HepG2 (cell line): ENCODE measurements around the gene CPNE2. TPM values are rescaled to one million over a fixed set of nuclear protein-coding genes. Genes with fewer than 3 reads are reported as not detected.

ENCODE experiments used
- ATAC-seq: fragments of 200-7000 bp; cut with Tn5 transposase; 3 replicates; pipeline ENCODE4 v1.9.1; 2020; ENCODE audit warnings: mild to moderate bottlenecking, moderate library complexity
- BruUV-seq: library from RNA; stranded (reverse); fragments of 400-500 nt; replicated peaks from 2 replicates; lab custom pipeline; 2021; lab: Mats Ljungman, UMichigan
- CTCF ChIA-PET: fragments of 300-600 bp; formaldehyde crosslinking; extraction: SDS; loops from one replicate; lab custom pipeline; 2021; ENCODE audit warnings: low total read pairs, inconsistent platforms, low intra/inter-chr PET ratio; lab: Yijun Ruan, JAX
- POLR2A ChIA-PET: fragments of 350-600 bp; sonication (Branson Sonifier 250); formaldehyde crosslinking; loops from one replicate; lab custom pipeline; 2020; ENCODE audit warnings: antibody characterized with exemption, inconsistent platforms; lab: Yijun Ruan, JAX
- DNase-seq: peaks from one replicate; pipeline ENCODE4 v3.0.0-alpha.2; 2015; ENCODE audit warnings: low spot score
- FAIRE-seq: peaks from 3 replicates; lab custom pipeline; 2011; peaks lifted over from hg19 to GRCh38; lab: Jason Lieb, UNC
- H2AFZ ChIP-seq: one replicate; pipeline ENCODE4 v1.6.1; 2011; ENCODE audit warnings: low read length, inconsistent platforms
- H3K27ac ChIP-seq: fragments of 300-600 bp; 3 replicates; pipeline ENCODE4 v1.8.0; 2011; ENCODE audit warnings: mixed run types, mild to moderate bottlenecking, mixed read lengths, low read length, inconsistent platforms; ENCODE audit not compliant: insufficient read depth; ENCODE audit errors: extremely low read length
- H3K27me3 ChIP-seq, 2 experiments: fragments of 200-600 bp in 1 of 2; 2 replicates in 1 of 2; 3 replicates in 1 of 2; pipeline versions ENCODE4 v1.6.0 to v1.8.0; 2011; ENCODE audit warnings: low read length in 2 of 2, mild to moderate bottlenecking in 2 of 2, moderate library complexity in 2 of 2, inconsistent platforms in 1 of 2; ENCODE audit not compliant: insufficient read depth in 2 of 2, control insufficient read depth in 1 of 2
- H3K36me3 ChIP-seq, 2 experiments: fragments of 200-600 bp in 1 of 2; replicated peaks in 1 of 2; 2 replicates in 1 of 2; 3 replicates in 1 of 2; pipeline versions ENCODE4 v1.5.1 to v1.8.0; 2011; ENCODE audit warnings: low read length in 2 of 2, inconsistent platforms in 1 of 2; ENCODE audit not compliant: insufficient read depth in 2 of 2, control insufficient read depth in 1 of 2
- H3K4me1 ChIP-seq: 2 replicates; pipeline ENCODE4 v1.5.1; 2012; ENCODE audit warnings: low read length, inconsistent platforms; ENCODE audit not compliant: insufficient read depth
- H3K4me2 ChIP-seq: 2 replicates; pipeline ENCODE4 v1.6.0; 2011; ENCODE audit warnings: low read depth, low read length, inconsistent platforms
- H3K4me3 ChIP-seq, 3 experiments: fragments of 200-600 bp in 1 of 3; sonication (generic), shearing (Covaris generic) in 1 of 3; replicated peaks in 1 of 3; 2 replicates each; pipeline ENCODE4 v1.5.1; 2011 to 2016; ENCODE audit warnings: low read length in 3 of 3, inconsistent platforms in 2 of 3, low read depth in 2 of 3, mild to moderate bottlenecking in 2 of 3, control low read depth in 1 of 3, mixed read lengths in 1 of 3; ENCODE audit not compliant: insufficient read depth in 1 of 3
- H3K79me2 ChIP-seq: one replicate; pipeline ENCODE4 v1.6.1; 2011; ENCODE audit warnings: low read length, inconsistent platforms; ENCODE audit not compliant: insufficient read depth
- H3K9ac ChIP-seq: 2 replicates; pipeline ENCODE4 v1.6.0; 2011; ENCODE audit warnings: mild to moderate bottlenecking, low read depth, low read length, inconsistent platforms; ENCODE audit not compliant: insufficient read depth
- H3K9me3 ChIP-seq: 2 replicates; pipeline ENCODE4 v1.5.1; 2012; ENCODE audit warnings: mild to moderate bottlenecking, low read length
- H4K20me1 ChIP-seq: 2 replicates; pipeline ENCODE4 v1.6.0; 2011; ENCODE audit warnings: inconsistent platforms, mild to moderate bottlenecking, low read length, moderate library complexity; ENCODE audit not compliant: insufficient read depth
- CHCHD3 ChIP-seq: sonication (generic); formaldehyde crosslinking; IDR thresholded peaks from 2 replicates; pipeline ENCODE4 v1.8.0; 2022; ENCODE audit warnings: mild to moderate bottlenecking, missing genetic modification reagents, moderate library complexity
- CREM ChIP-seq, 2 experiments: sonication (generic) in 1 of 2; formaldehyde crosslinking in 1 of 2; IDR thresholded peaks; 2 replicates each; pipeline versions ENCODE4 v1.4.0 to v1.6.1; 2016 to 2020; ENCODE audit warnings: antibody characterized with exemption in 1 of 2, mild to moderate bottlenecking in 1 of 2, missing genetic modification reagents in 1 of 2
- FOXO1 ChIP-seq: sonication (generic); formaldehyde crosslinking; IDR thresholded peaks from 2 replicates; pipeline ENCODE4 v1.4.0; 2020; ENCODE audit warnings: missing genetic modification reagents
- SIX4 ChIP-seq: sonication (generic); formaldehyde crosslinking; IDR thresholded peaks from 2 replicates; pipeline ENCODE4 v1.4.0; 2020; ENCODE audit warnings: missing genetic modification reagents
- TAF1 ChIP-seq: sonication (generic); formaldehyde crosslinking; IDR thresholded peaks from 2 replicates; pipeline ENCODE4 v1.4.0; 2020; ENCODE audit warnings: missing genetic modification reagents
- ZNF350 ChIP-seq: sonication (generic); formaldehyde crosslinking; IDR thresholded peaks from 2 replicates; pipeline ENCODE4 v1.4.0; 2020; ENCODE audit warnings: mild to moderate bottlenecking, low read depth, missing genetic modification reagents, borderline replicate concordance
- WGBS: methylation state at CpG from one replicate; pipeline ENCODE4 v1.1.6; 2017; ENCODE audit warnings: low lambda C conversion rate; 5-methylcytosine and 5-hydroxymethylcytosine counted together
- in situ Hi-C: cut with HindIII; loops from 2 replicates; pipeline ENCODE4 v1.10.0; 2017; ENCODE audit warnings: low pct_unique_long_range_greater_than_20kb; ENCODE audit not compliant: extremely low pct_ligation_motif_present
- intact Hi-C: fragments of 100-400 bp; cut with micrococcal nuclease; formaldehyde crosslinking; loops from one replicate; pipeline ENCODE4 v1.10.0; 2022; ENCODE audit not compliant: unreplicated experiment
- polyA plus RNA-seq, 8 experiments: library from polyadenylated mRNA; depleted of rRNA in 3 of 8; stranded (reverse) in 7 of 8; unstranded in 1 of 8; fragments of >200 nt; fragmentation: Illumina TruSeq in 4 of 8; extraction: Trizol in 4 of 8; gene quantifications; 2 replicates each; pipeline versions ENCODE4 v1.2.1 to v1.2.3, GENCODE V29; 2011 to 2016; ENCODE audit warnings: low read depth in 4 of 8, missing spikeins in 1 of 8, mixed read lengths in 1 of 8; ENCODE audit not compliant: insufficient read depth in 1 of 8
- total RNA-seq, 5 experiments: library from RNA; depleted of rRNA; stranded (reverse); fragments of >200 nt; fragmentation: Illumina TruSeq; extraction: Trizol; gene quantifications; 2 replicates each; pipeline ENCODE4 v1.2.3, GENCODE V29; 2016; ENCODE audit warnings: low read depth in 1 of 5
- TF ChIP-seq, protein P1 (sequence below): sonication (generic); formaldehyde crosslinking; IDR thresholded peaks from 2 replicates; pipeline ENCODE4 v1.8.1; 2023; ENCODE audit warnings: missing genetic modification reagents, inconsistent platforms, borderline replicate concordance

CPNE2 gene
- total and polyA plus RNA-seq, 2 of the 13 experiments (the other 11 are each of a cell fraction or from before 2014, with no cell fraction given) = 10.6 to 23.3 TPM

DNA sequence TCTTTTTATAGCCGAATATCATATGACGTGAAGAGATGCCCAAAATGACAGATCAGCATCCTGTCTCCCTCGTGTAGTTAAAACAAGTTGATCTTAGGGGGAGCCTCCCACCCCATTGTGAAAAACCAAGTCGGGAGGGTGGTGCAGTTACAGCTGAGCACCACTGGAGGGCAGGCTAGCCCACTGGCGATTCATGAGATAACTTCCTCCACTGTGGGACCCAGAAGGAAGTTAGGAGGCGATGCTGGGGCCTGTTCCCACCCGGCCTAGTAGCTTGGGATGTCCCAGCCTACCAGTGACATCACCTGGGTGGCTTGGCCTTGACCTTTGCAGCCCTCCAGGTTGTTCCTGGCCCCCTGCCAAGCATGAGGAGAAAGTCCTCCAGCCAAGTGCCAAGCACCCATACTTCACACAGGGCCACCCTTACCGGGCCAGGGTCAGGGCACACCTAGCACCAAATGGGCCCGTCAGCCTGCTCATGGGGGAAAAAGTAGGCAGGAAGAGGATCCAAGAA lies 8.1 kb upstream of the CPNE2 start (continued):
- no peak for TF ChIP-seq TAF1 (CRISPR knock-in tag)
- no peak for TF ChIP-seq ZNF350

DNA sequence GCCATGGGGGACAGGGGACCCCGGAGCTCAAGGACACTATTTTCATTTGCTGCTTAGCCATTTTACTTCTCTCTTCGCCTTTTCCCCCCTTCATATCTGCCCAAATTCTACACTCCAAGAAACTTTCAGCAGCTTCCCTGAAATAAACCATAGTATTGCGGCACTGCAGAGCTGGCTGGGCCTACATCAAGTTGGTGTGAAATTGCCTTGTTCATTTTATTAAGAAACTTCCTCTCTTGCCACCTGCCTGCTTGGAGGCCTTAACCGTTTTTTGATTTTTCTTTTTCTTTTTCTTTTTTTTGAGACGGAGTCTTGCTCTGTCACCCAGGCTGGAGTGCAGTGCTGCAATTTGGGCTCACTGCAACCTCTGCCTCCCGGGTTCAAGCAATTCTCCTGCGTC lies 7.4 kb upstream of the CPNE2 start:
- Histone ChIP-seq H3K4me3 (no peak overlapping the region), H3K27ac (no peak overlapping the region), H3K4me1 (peaks cover 15% of the 10 kb centered on the region), H4K20me1 (no peaks in the 10 kb centered on the region), H2AFZ (no peak overlapping the region), H3K27me3 (peaks cover 2 to 16% of the 10 kb centered on the region in 2 experiments; a peak in 3 of 5 replicates), H3K79me2 (no peaks in the 10 kb centered on the region), H3K4me2 (no peak overlapping the region), H3K9me3 (no peaks in the 10 kb centered on the region), H3K36me3 (no peaks in the 10 kb centered on the region), H3K9ac (no peak overlapping the region)
- in situ Hi-C loops = loop anchor here (5.0 to 10.0 kb wide), 2 partner anchors 210 to 332 kb away; no protein-coding TSS in a partner anchor
- POLR2A ChIA-PET = interaction anchor here (1.2 kb wide), 1 partner anchor 161 kb away, joined by 3 read pairs; the partner anchor contains the start of gene ARL2BP
- no TSS peak for BruUV-seq
- intact Hi-C loops = loop anchor here (2.0 to 10.0 kb wide), 4 partner anchors 84 to 330 kb away; partner anchors contain the start of gene PLLP
- TF ChIP-seq CHCHD3 (CRISPR knock-in tag) = no peak
- no peak for TF ChIP-seq SIX4 (CRISPR knock-in tag)
- no peak for TF ChIP-seq FOXO1 (CRISPR knock-in tag)
- TF ChIP-seq CREM (IDR thresholded peaks at IDR 0.05) = no peak
- no peak for TF ChIP-seq CREM (CRISPR knock-in tag; IDR thresholded peaks at IDR 0.05)
- TF ChIP-seq, protein P1, sequence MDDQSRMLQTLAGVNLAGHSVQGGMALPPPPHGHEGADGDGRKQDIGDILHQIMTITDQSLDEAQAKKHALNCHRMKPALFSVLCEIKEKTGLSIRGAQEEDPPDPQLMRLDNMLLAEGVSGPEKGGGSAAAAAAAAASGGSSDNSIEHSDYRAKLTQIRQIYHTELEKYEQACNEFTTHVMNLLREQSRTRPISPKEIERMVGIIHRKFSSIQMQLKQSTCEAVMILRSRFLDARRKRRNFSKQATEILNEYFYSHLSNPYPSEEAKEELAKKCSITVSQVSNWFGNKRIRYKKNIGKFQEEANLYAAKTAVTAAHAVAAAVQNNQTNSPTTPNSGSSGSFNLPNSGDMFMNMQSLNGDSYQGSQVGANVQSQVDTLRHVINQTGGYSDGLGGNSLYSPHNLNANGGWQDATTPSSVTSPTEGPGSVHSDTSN (CRISPR knock-in tag) = no peak
- DNase-seq = no peak
- 49% methylated on average over 7 of the region's 7 CpGs for WGBS
- no peak for FAIRE-seq
- CTCF ChIA-PET = interaction anchor here (0.7 to 1.7 kb wide), 5 partner anchors 83 to 332 kb away, joined by 3 to 16 read pairs (median 3); no protein-coding TSS in a partner anchor
- ATAC-seq = no peak
